Erythroblast (primary cell): ENCODE results near the gene ELAPOR1.
A peak's percentile ranks its signal among the peaks of the same experiment; 100 is the strongest.

ENCODE experiments used
- DNase-seq, 2 experiments: peaks; one replicate each; lab custom pipeline; 2025; lab: John Stamatoyannopoulos, UW
- GATA1 ChIP-seq: IDR thresholded peaks from 2 replicates; pipeline ENCODE4 v1.6.1; 2011; ENCODE audit warnings: low read depth, mild to moderate bottlenecking, control low read depth, low read length, moderate library complexity
- POLR2A ChIP-seq: IDR thresholded peaks from 2 replicates; pipeline ENCODE4 v1.6.1; 2011; ENCODE audit warnings: mild to moderate bottlenecking, low read length

The ELAPOR1 gene

GRCh38 chr1:109161858-109162606, 48.1 kb downstream of the ELAPOR1 start:
- TF ChIP-seq POLR2A: no peak
- no peak for TF ChIP-seq GATA1
- peak in 1 of 2 experiments; percentile 19 for DNase-seq

- DNase-seq: no peak
- no peak for TF ChIP-seq GATA1
- TF ChIP-seq POLR2A: no peak
These were observed 48.7 kb downstream of the ELAPOR1 start for GRCh38 chr1:109162626-109163025.

GRCh38 chr1:109163551-109163950, 49.6 kb downstream of the ELAPOR1 start:
- no peak for DNase-seq
- TF ChIP-seq POLR2A (no peak), GATA1 (no peak)
